Subcutaneous abdominal adipose tissue (tissue), 5 donors: Measurements from ENCODE around the gene SLIT3.
A peak's percentile ranks its signal among the peaks of the same experiment; 100 is the strongest.
"Not testable (repeated sequence)": the region's sequence is repeated elsewhere in the genome, so short reads cannot be mapped to it uniquely, and the experiment has no call there.

ENCODE experiments used
- H3K27ac ChIP-seq: one replicate; pipeline ENCODE4 v1.7.0; 2013; ENCODE audit warnings: low read depth, mild to moderate bottlenecking, inconsistent platforms, low read length, moderate library complexity
- H3K27me3 ChIP-seq, 5 donors: one replicate each; pipeline ENCODE4 v1.7.0; 2013; ENCODE audit warnings: low read length in 5 of 5, inconsistent platforms in 1 of 5; ENCODE audit not compliant: control insufficient read depth in 5 of 5, insufficient read depth in 4 of 5
- H3K36me3 ChIP-seq, 5 donors: one replicate each; pipeline ENCODE4 v1.7.0; 2013; ENCODE audit warnings: low read length in 5 of 5; ENCODE audit not compliant: control insufficient read depth in 5 of 5, insufficient read depth in 5 of 5
- H3K4me1 ChIP-seq, 5 donors: one replicate each; pipeline ENCODE4 v1.7.0; 2013; ENCODE audit warnings: low read length in 5 of 5, mild to moderate bottlenecking in 3 of 5, moderate library complexity in 1 of 5; ENCODE audit not compliant: control insufficient read depth in 5 of 5, insufficient read depth in 5 of 5
- H3K4me3 ChIP-seq, 5 donors: one replicate each; pipeline ENCODE4 v1.7.0; 2013; ENCODE audit warnings: low read length in 5 of 5, low read depth in 1 of 5
- H3K9ac ChIP-seq, 5 donors: one replicate each; pipeline ENCODE4 v1.7.0; 2013; ENCODE audit warnings: low read length in 5 of 5, mild to moderate bottlenecking in 4 of 5, moderate library complexity in 3 of 5
- H3K9me3 ChIP-seq, 5 donors: one replicate each; pipeline ENCODE4 v1.7.0; 2013; ENCODE audit warnings: low read length in 5 of 5; ENCODE audit not compliant: control insufficient read depth in 5 of 5
- donor health status: healthy.
- donor health status: healthy.
- donor health status: healthy.
- donor health status: healthy.
- donor health status: healthy.

Gene SLIT3

GRCh38 chr5:168746126-168746892 lies 554.6 kb downstream of the SLIT3 start:
- H3K9ac ChIP-seq, H3K4me3 ChIP-seq, H3K27me3 ChIP-seq, H3K4me1 ChIP-seq, H3K9me3 ChIP-seq, H3K27ac ChIP-seq: not testable (repeated sequence)
- peaks cover 10 to 46% (median 30%) of the 10 kb centered on the region in 5 donors for H3K36me3 ChIP-seq

GRCh38 chr5:168743617-168744016 lies 557.3 kb downstream of the SLIT3 start:
- Histone ChIP-seq H3K27me3 (no peaks in the 10 kb centered on the region), H3K4me1 (peaks cover 2 to 14% (median 12%) of the 10 kb centered on the region in 5 donors), H3K9ac (no peak overlapping the region), H3K9me3 (no peaks in the 10 kb centered on the region), H3K4me3 (no peak overlapping the region), H3K27ac (no peak overlapping the region), H3K36me3 (peaks cover 10 to 27% (median 19%) of the 10 kb centered on the region in 5 donors)

GRCh38 chr5:168742311-168742710 lies 558.6 kb downstream of the SLIT3 start:
- not testable (repeated sequence) for H3K4me3 ChIP-seq, H3K9me3 ChIP-seq, H3K9ac ChIP-seq, H3K27me3 ChIP-seq, H3K27ac ChIP-seq
- Histone ChIP-seq H3K36me3 (peaks cover 8 to 15% (median 11%) of the 10 kb centered on the region in 5 donors), H3K4me1 (peaks cover 2 to 14% (median 12%) of the 10 kb centered on the region in 5 donors)

- peaks cover 0 to 10% (median under 1%) of the 10 kb centered on the region in 5 donors for H3K36me3 ChIP-seq
- H3K27ac ChIP-seq: peak overlapping the region; percentile 70
- peak overlapping the region; percentile 38 to 58 (median 52) for H3K4me3 ChIP-seq
Measured at GRCh38 chr5:168740811-168741213, 560.1 kb downstream of the SLIT3 start.

GRCh38 chr5:168740092-168740800 lies 560.7 kb downstream of the SLIT3 start:
- Histone ChIP-seq H3K4me3 (peak overlapping the region; percentile 38 to 58 (median 52)), H3K9ac (peak overlapping the region in 2 of 5 donors; percentile 44 to 46), H3K27ac (peak overlapping the region; percentile 70), H3K27me3 (no peaks in the 10 kb centered on the region), H3K9me3 (no peaks in the 10 kb centered on the region), H3K36me3 (peaks cover 0 to 10% (median 0%) of the 10 kb centered on the region in 5 donors), H3K4me1 (peaks cover 2 to 29% (median 28%) of the 10 kb centered on the region in 5 donors)

More at GRCh38 chr5:168740811-168741213, 560.1 kb downstream of the SLIT3 start:
- Histone ChIP-seq H3K9me3 (no peaks in the 10 kb centered on the region), H3K27me3 (no peaks in the 10 kb centered on the region), H3K4me1 (peaks cover 2 to 24% (median 23%) of the 10 kb centered on the region in 5 donors), H3K9ac (peak overlapping the region in 2 of 5 donors; percentile 44 to 46)

- no peaks in the 10 kb centered on the region for H3K27me3 ChIP-seq
- H3K9ac ChIP-seq: no peak overlapping the region
- no peak overlapping the region for H3K27ac ChIP-seq
- no peaks in the 10 kb centered on the region for H3K9me3 ChIP-seq
- H3K4me3 ChIP-seq: no peak overlapping the region
- H3K36me3 ChIP-seq: no peaks in the 10 kb centered on the region
- peaks cover 6 to 40% (median 38%) of the 10 kb centered on the region in 5 donors for H3K4me1 ChIP-seq
Measured at GRCh38 chr5:168737066-168737465, 563.9 kb downstream of the SLIT3 start.

GRCh38 chr5:168736281-168736831 lies 564.6 kb downstream of the SLIT3 start:
- H3K4me3 ChIP-seq: no peak overlapping the region
- no peak overlapping the region for H3K27ac ChIP-seq
- H3K4me1 ChIP-seq: peaks cover 6 to 40% (median 38%) of the 10 kb centered on the region in 5 donors
- no peaks in the 10 kb centered on the region for H3K36me3 ChIP-seq
- no peaks in the 10 kb centered on the region for H3K9me3 ChIP-seq
- H3K27me3 ChIP-seq: no peaks in the 10 kb centered on the region
- no peak overlapping the region for H3K9ac ChIP-seq

- no peaks in the 10 kb centered on the region for H3K36me3 ChIP-seq
- peak overlapping the region; percentile 60 for H3K27ac ChIP-seq
- H3K9ac ChIP-seq: no peak overlapping the region
Measured at GRCh38 chr5:168734620-168735300, 566.2 kb downstream of the SLIT3 start.

GRCh38 chr5:168734119-168734518 lies 566.8 kb downstream of the SLIT3 start:
- no peaks in the 10 kb centered on the region for H3K36me3 ChIP-seq
- no peaks in the 10 kb centered on the region for H3K9me3 ChIP-seq
- H3K9ac ChIP-seq: no peak overlapping the region
- peaks cover 4 to 28% (median 24%) of the 10 kb centered on the region in 5 donors for H3K4me1 ChIP-seq
- peak overlapping the region; percentile 27 for H3K27ac ChIP-seq
- no peak overlapping the region for H3K4me3 ChIP-seq
- no peaks in the 10 kb centered on the region for H3K27me3 ChIP-seq

More at GRCh38 chr5:168734620-168735300, 566.2 kb downstream of the SLIT3 start:
- peaks cover 4 to 28% (median 24%) of the 10 kb centered on the region in 5 donors for H3K4me1 ChIP-seq
- no peaks in the 10 kb centered on the region for H3K27me3 ChIP-seq
- H3K4me3 ChIP-seq: no peak overlapping the region
- H3K9me3 ChIP-seq: no peaks in the 10 kb centered on the region
